Measurements from ENCODE around the gene MRC1. TPM values are rescaled to one million over a fixed set of nuclear protein-coding genes. Genes with fewer than 3 reads are reported as not detected.
"Not testable (repeated sequence)": the region's sequence is repeated elsewhere in the genome, so short reads cannot be mapped to it uniquely, and the experiment has no call there.

Gene MRC1
- total and polyA plus RNA-seq, 2 of the 8 experiments (the other 6 are each of a cell fraction or from before 2014, with no cell fraction given) = 0.03 to 0.06 TPM

DNA sequence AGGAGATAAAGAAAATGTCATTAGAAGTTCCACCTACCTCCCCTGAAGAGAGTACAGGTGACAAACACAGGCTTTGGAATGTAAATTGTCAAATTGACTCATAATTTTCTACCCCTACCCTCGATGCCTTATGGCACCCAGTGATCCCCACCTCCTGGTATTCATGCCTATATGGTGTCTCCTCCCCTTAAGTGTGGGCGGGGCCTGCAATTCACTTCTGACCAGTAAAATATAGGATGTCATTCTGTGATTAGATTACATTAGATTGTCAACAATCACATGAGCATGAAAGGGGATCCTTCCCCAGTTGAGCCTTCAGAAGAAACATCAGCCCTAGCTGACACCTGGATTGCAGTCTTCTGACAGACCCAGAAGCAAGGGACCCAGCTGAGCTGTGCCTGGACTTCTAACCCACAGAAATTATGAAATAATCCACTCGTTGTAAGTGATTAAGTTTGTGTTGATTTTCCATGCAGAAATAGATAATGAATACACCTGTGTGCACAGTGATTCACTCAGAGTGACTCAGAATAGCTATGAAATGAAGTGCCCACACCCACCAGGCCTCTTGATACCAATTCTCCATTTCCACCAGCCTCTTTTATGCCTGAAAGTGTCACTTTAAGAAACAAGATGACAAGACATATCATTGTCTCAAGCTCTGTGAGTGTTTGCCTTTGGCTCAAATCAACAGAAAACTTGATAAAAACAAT, 134.0 kb downstream of the MRC1 start (continued):
- TF ChIP-seq FOSL1 (IDR thresholded peaks at IDR 0.05; ENCODE audit: insufficient read depth, low read depth, low read length) (no peak), SP1 (IDR thresholded peaks at IDR 0.05; ENCODE audit: low read depth, low read length) (no peak), EGR1 (IDR thresholded peaks at IDR 0.05; ENCODE audit: borderline replicate concordance, low read depth, low read length) (no peak)

- CTCF ChIA-PET (ENCODE audit: partially characterized antibody) = interaction anchor here (1.0 to 1.3 kb wide), 2 partner anchors 48 to 283 kb away, joined by 3 read pairs; no protein-coding TSS in a partner anchor
- whole genome bisulfite sequencing, 2 experiments (ENCODE audit: extremely low coverage in 1 of 2, insufficient coverage in 1 of 2, insufficient read length in 1 of 2, insufficient replicate concordance in 2 of 2, low coverage in 1 of 2, low lambda C conversion rate in 2 of 2, missing lambda C conversion rate in 1 of 2) = 93% methylated on average over 7 of the region's 7 CpGs; no CpG with 5 or more reads in 1 of the 2 experiments
- H3K4me2 ChIP-seq (ENCODE audit: insufficient read depth in 1 of 2, low read depth in 2 of 2, low read length in 2 of 2) = not testable (repeated sequence)
Observed at GRCh38 chr10:17950269-17950668, 141.1 kb downstream of the MRC1 start.

More at GRCh38 chr10:17950269-17950668, 141.1 kb downstream of the MRC1 start:
- FAIRE-seq; H2BK12ac ChIP-seq (ENCODE audit: low read depth, low read length); H3K27ac ChIP-seq (ENCODE audit: low read depth, low read length); H4K5ac ChIP-seq (ENCODE audit: insufficient read length, low read depth, low read length); H2AFZ ChIP-seq (ENCODE audit: low read length); H4K20me1 ChIP-seq (replicated peaks in 1 of 2; ENCODE audit: control insufficient read depth in 1 of 2, insufficient read depth in 2 of 2, low read length in 2 of 2); H4K91ac ChIP-seq (replicated peaks; ENCODE audit: insufficient read length, low read length); H4K8ac ChIP-seq (ENCODE audit: extremely low read depth, insufficient read depth, low read length); POLR2A ChIA-PET (ENCODE audit: partially characterized antibody); H2BK5ac ChIP-seq (ENCODE audit: low read depth, low read length); H3K79me1 ChIP-seq (ENCODE audit: low read depth, low read length); DNase-seq (ENCODE audit: low read depth in 1 of 2, low spot score in 2 of 2); H2AK5ac ChIP-seq (ENCODE audit: low read depth, low read length); H3K9ac ChIP-seq (replicated peaks in 1 of 4; ENCODE audit: extremely low read depth in 1 of 4, low read depth in 3 of 4, low read length in 3 of 4); H3K56ac ChIP-seq (replicated peaks; ENCODE audit: insufficient read length, low read depth, low read length); H3K4ac ChIP-seq (replicated peaks; ENCODE audit: insufficient read length, low read depth, low read length); H3K18ac ChIP-seq (ENCODE audit: extremely low read depth, low read length); H3K4me3 ChIP-seq (ENCODE audit: extremely low read depth in 1 of 4, insufficient read depth in 2 of 4, low read depth in 3 of 4, low read length in 4 of 4); H3K79me2 ChIP-seq (ENCODE audit: control insufficient read depth in 1 of 2, insufficient read depth in 2 of 2, low read length in 2 of 2); H3K27me3 ChIP-seq (replicated peaks in 1 of 4; ENCODE audit: control insufficient read depth in 3 of 4, extremely low read depth in 1 of 4, insufficient read depth in 3 of 4, low read length in 3 of 4); H3K14ac ChIP-seq (ENCODE audit: insufficient read length); H3K9me3 ChIP-seq (ENCODE audit: insufficient read depth in 2 of 2, low read depth in 1 of 2, low read length in 1 of 2); H2BK120ac ChIP-seq (replicated peaks; ENCODE audit: low read depth, low read length); H3K23ac ChIP-seq (ENCODE audit: insufficient read length); H3K23me2 ChIP-seq (ENCODE audit: low read depth, low read length); H3K36me3 ChIP-seq (ENCODE audit: control insufficient read depth in 2 of 4, insufficient read depth in 4 of 4, low read length in 3 of 4); H3K4me1 ChIP-seq (replicated peaks in 1 of 4; ENCODE audit: control insufficient read depth in 3 of 4, insufficient read depth in 4 of 4, low read length in 3 of 4); H2BK20ac ChIP-seq (ENCODE audit: low read length); H2BK15ac ChIP-seq (ENCODE audit: low read length): not testable (repeated sequence)
